OCI-LY7 (cell line): ENCODE data around the gene MACROD2.

Experiments
- CTCF ChIP-seq: fragments of 200-600 bp; sonication (generic); conservative IDR thresholded peaks from 2 replicates; pipeline ENCODE4 v1.5.1; 2014; ENCODE audit warnings: mild to moderate bottlenecking, antibody characterized with exemption, low read length, moderate library complexity, mixed read lengths
- EZH2phosphoT487 ChIP-seq: fragments of 200-600 bp; sonication (generic); IDR thresholded peaks from 2 replicates; pipeline ENCODE4 v1.6.1; 2018; ENCODE audit warnings: low read depth, borderline replicate concordance, mild to moderate bottlenecking, mixed run types, antibody characterized with exemption, low read length, moderate library complexity, mixed read lengths

- TF ChIP-seq CTCF (no peak), EZH2phosphoT487 (no peak)
Observed at GRCh38 chr20:15287329-15287728, 1292.0 kb downstream of the MACROD2 start.
